ENCODE results near the gene PACSIN1.
"Not testable (repeated sequence)": the region's sequence is repeated elsewhere in the genome, so short reads cannot be mapped to it uniquely, and the experiment has no call there.

Gene PACSIN1

GRCh38 chr6:34485321-34486060, 19.6 kb downstream of the PACSIN1 start:
- no peak for DNase-seq (ENCODE audit: low spot score)

- DNase-seq (ENCODE audit: low spot score), result no peak
Observed at GRCh38 chr6:34486106-34486740, 20.3 kb downstream of the PACSIN1 start.

- DNase-seq (ENCODE audit: low spot score), result not testable (repeated sequence)
Observed at GRCh38 chr6:34486886-34487285, 21.0 kb downstream of the PACSIN1 start.

GRCh38 chr6:34487536-34487935, 21.7 kb downstream of the PACSIN1 start:
- DNase-seq (ENCODE audit: low spot score), result no peak

DNA sequence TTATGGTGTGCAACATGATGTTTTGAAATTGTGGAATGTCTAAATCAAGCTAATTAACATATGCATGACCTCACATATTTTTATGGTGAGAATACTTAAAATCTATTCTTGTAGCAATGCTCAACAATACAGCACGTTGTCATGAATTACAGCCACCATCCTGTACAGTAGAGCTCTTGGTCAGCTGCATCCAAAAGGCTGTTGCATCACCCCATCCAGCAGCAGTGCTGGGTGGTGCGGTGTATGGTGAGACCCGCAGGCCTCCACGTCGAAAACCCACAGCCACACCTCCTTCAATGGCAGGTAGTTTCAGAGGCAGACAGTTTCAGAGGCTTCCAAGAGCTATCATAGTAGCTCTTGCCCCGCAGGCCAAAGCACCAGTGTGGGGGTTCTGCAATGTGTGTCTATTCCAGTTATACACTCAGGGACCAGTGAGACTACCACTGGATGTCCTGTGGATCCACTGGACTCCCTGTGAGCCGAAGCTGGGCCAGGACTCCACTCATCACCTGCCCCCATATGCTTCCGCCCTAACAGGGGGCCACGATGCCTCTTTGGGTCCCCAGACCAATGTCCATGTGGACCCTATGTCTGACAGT, 23.4 kb downstream of the PACSIN1 start:
- no peak for DNase-seq (ENCODE audit: low spot score)

DNA sequence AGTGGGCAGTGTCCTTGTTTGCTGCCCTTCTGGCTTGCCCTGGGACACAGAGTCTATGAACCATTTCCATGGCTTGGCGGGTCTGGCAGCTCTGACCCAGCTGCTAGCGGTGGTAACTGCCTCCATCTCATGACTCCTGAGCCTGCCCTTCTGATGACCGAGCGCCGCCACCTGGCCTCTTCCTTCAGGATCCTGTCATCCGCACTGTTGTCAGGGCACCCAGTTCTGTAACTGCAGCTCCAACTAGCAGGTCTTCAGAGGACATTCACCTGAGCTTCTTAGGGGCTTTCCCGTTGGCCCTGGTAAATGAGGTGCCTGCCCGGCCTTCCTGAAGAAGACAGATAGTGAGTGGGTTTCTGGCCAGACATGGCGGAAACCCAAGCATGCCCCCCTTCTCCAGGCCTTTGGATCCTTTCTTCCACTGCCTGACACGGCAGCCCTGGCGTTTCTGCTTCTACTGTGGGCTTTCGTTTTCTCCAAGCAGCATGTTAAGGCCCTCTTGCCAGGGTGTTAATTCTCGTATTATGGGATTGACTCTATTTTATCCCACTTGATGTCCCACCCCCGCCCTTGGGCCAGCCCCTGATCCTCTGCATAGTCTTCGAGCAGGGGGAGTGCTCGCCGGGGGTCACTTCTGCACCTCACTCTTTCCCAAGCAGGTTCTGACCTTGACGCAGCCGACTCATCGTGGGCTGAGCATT, 24.7 kb downstream of the PACSIN1 start:
- no peak for DNase-seq (ENCODE audit: low spot score)

- DNase-seq (ENCODE audit: low spot score), result no peak
Observed at GRCh38 chr6:34491091-34491430, 25.2 kb downstream of the PACSIN1 start.

- DNase-seq (ENCODE audit: low spot score), result no peak
Observed at GRCh38 chr6:34493344-34493743, 27.5 kb downstream of the PACSIN1 start.

DNA sequence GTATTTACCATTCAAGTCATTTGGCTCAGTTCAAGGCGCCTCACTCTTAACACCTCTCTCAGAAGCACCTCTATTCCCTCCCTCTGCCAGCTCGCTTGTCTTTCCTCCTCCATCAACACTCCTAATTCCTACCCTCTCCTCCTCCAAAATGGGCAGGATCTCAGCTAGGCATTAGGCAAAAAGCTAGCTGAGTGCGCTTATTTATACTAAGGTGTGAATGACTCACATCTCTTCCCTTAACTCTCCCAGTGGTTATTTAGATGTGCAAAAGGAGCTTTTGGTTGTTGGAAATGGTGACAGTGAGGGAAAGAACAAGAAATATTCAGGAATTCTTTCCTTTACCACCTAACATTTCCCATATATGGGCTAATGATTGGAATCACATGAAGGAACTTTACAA, 29.1 kb downstream of the PACSIN1 start:
- DNase-seq (ENCODE audit: low spot score), result no peak

DNA sequence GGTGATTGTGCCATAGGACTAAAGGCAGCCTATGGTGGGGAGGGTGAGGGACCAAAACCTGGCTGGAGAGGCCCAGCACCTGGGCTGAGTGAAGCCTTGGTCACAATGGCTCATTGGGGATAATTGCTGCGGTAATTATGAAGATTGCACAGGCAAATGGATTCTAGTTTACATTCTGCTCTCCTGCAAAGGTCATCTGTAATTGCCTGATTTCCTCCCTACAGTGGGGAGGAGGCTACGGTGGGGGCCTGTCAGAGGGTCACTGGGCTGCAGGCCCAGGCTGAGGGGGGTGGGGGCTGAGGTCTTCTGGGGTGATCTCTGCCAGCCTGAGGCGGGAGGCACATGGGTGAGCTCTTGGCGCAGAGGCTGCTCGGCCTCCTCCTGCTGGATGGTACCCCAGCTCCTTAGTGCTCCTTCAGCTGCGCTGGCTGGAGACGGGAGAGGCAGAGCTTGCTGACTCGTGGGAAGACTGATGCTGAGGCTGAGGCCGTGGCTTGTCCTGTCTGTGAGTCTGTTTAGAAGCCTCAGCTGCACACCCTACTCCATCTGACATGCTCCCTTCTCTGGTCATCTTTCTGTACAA, 30.3 kb downstream of the PACSIN1 start:
- no peak for DNase-seq (ENCODE audit: low spot score)

GRCh38 chr6:34497411-34497810, 31.5 kb downstream of the PACSIN1 start:
- no peak for DNase-seq (ENCODE audit: low spot score)

DNA sequence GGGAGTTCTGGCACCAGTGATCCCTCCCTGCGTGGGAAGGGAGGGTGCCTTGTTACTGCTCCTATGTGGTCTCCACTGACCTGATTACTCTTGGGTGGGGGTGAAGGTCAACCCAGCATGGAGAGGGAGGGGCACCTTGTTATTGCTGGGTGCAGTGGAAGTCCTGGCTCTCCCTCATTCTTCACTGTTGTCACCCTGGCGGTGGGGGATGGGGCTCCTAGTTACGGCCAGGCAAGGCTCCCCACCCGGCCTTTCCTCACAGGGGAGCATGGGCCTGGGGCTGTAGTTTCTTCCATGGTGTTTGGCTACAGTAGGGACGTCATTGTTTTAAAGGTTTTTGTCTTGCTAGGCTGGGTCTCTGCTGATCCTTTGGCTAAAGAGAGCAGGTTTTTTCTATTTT, 40.8 kb downstream of the PACSIN1 start:
- DNase-seq (ENCODE audit: low spot score), result no peak

- DNase-seq (ENCODE audit: low spot score), result no peak
Observed at GRCh38 chr6:34508425-34508824, 42.5 kb downstream of the PACSIN1 start.

DNA sequence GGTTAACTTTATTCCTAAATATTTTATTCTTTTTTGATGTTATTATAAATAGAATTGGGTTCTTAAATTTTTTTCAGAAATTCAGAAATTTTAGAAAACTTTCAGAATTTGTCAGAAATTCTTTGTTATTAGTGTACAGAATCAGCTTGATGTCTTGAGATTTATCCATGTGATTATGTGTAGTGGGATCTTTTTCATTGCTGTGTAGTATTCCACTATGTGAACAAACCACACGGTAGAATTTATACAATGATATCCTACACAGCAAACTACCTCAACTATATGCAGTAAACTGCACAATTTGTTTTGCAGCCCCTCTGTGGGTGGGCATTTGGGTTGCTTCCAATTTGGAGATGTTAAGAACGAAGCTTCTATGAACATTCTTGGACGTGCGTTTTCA, 43.9 kb downstream of the PACSIN1 start:
- DNase-seq (ENCODE audit: low spot score), result no peak

DNA sequence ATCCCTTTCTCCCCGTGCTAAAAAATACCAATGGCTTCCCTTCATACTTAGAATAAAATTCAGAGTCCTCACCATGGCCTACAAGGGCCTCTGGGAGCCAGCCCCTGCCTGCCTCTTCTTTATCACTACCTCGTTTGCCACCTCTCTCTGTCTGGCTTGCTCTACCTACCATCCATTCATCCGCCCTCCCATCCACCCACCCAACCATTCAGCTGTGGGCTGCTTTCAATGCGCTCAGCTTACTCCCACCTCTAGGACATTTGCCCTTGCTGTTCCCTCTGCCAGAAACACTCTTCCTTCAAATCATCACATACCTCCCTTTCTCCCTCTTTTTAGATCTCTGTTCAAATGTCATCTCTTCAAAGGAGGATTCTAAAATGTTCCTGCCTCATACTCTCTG, 44.4 kb downstream of the PACSIN1 start:
- DNase-seq (ENCODE audit: low spot score), result no peak

DNA sequence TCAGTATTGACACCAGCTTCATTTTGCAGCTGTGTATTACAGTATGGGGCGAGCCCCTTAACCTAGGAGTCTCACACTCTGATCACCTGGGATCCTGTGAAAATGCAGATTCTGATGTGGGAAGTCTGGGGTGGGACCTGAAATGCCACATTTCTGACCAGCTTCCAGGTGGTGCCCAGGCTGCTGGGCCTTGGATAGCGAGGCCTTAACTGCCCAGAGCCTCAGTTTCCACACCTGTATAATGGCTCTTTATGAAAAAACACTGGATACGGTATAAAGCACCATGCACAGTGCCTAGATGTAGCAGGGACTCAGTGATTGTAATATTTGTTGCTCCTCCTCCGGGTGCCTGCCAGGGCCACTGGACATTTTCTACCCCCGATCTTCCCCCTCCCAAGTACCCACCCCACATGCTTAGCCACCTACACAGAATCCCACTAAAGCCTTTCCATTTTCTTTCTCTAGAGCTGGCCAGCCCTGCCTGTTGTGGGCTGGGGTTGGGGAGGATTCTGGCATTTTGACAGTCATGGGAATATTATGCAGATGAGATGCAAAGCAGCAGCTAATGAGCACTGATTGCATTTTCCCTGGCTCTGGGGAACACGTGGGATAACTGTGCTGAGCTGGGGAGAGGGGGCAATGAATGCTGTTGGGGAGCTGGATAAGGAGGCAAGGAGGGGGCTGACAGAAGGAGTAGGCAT, 45.5 kb downstream of the PACSIN1 start:
- DNase-seq (ENCODE audit: low spot score), result no peak

GRCh38 chr6:34511915-34512737, 46.2 kb downstream of the PACSIN1 start:
- DNase-seq (ENCODE audit: low spot score), result no peak

- DNase-seq (ENCODE audit: low spot score), result no peak
Observed at GRCh38 chr6:34512738-34513115, 46.9 kb downstream of the PACSIN1 start.

- no peak for DNase-seq (ENCODE audit: low spot score)
Observed at GRCh38 chr6:34513646-34514045, 47.8 kb downstream of the PACSIN1 start.

DNA sequence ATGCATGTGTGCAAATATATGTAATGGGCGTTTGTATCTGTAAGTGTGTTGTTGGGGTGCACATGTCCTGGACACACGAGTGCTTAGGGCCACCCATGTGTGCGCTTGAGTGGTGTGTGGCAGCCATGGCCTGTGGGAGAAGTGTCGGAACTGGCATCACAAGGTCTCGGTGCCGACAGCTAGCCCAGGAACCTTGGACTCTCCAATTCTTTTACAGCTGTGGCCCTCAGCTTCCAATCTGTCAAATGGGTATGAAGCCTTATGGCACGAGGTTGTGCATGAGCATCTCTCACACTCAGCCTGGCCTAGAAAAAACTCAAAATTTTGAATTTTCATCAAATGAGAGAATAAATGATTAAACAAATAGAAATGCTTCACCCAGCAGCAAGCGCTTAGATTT, 48.2 kb downstream of the PACSIN1 start:
- no peak for DNase-seq (ENCODE audit: low spot score)

All from AG08396 (cell line).